Lower lobe of right lung (tissue), 2 donors: ENCODE data around the gene DEFB129. TPM values are rescaled to one million over a fixed set of nuclear protein-coding genes. Genes with fewer than 3 reads are reported as not detected.
"Not testable (repeated sequence)": the region's sequence is repeated elsewhere in the genome, so short reads cannot be mapped to it uniquely, and the experiment has no call there.

Experiments
- ATAC-seq, 2 donors: fragments of 200-7000 bp; cut with Tn5 transposase; one replicate each; pipeline ENCODE4 v1.9.1; 2020 to 2022; ENCODE audit warnings: mild to moderate bottlenecking in 2 of 2, moderate library complexity in 2 of 2
- DNase-seq: peaks from one replicate; pipeline ENCODE4 v3.0.0-alpha.2; 2020
- H3K27ac ChIP-seq: fragments of 200-600 bp; one replicate; pipeline ENCODE4 v1.8.0; 2022
- H3K27me3 ChIP-seq: fragments of 200-600 bp; one replicate; pipeline ENCODE4 v1.8.0; 2022; ENCODE audit warnings: low read depth
- H3K36me3 ChIP-seq: fragments of 200-600 bp; one replicate; pipeline ENCODE4 v1.8.0; 2022; ENCODE audit warnings: mild to moderate bottlenecking
- H3K4me1 ChIP-seq: fragments of 200-600 bp; one replicate; pipeline ENCODE4 v1.8.0; 2022
- H3K4me3 ChIP-seq: fragments of 200-600 bp; one replicate; pipeline ENCODE4 v1.8.0; 2022; ENCODE audit warnings: mild to moderate bottlenecking
- H3K9me3 ChIP-seq: fragments of 200-600 bp; one replicate; pipeline ENCODE4 v1.8.0; 2022
- CTCF ChIP-seq: fragments of 200-600 bp; IDR thresholded peaks from one replicate; pipeline ENCODE4 v1.8.0; 2022; ENCODE audit warnings: antibody characterized with exemption, mild to moderate bottlenecking
- intact Hi-C: fragments of 100-400 bp; cut with DNase I; formaldehyde crosslinking; loops from one replicate; pipeline ENCODE4 v1.11.0; 2022
- long read RNA-seq: library from polyadenylated mRNA; unstranded; transcript quantifications from one replicate; pipeline ENCODE4 v2.0.0, GENCODE V29; 2021
- total RNA-seq: library from RNA; stranded (reverse); fragmentation: NEBNext Ultra II Directional; extraction: Animal tissue kit (Norgen Biotek cat#: 25700); gene quantifications from one replicate; pipeline ENCODE4 v1.2.1, GENCODE V29; 2021
- donor health status: DM: no; HTN: yes; CAD: no; lungs with severe emphysema.

The DEFB129 gene
- not detected for total RNA-seq
- long read RNA-seq = 0 reads

- Histone ChIP-seq H3K4me1 (no peaks in the 10 kb centered on the region), H3K9me3 (no peaks in the 10 kb centered on the region), H3K27me3 (no peaks in the 10 kb centered on the region), H3K27ac (no peak within 1 kb of the TSS), H3K36me3 (no peaks in the 10 kb centered on the region), H3K4me3 (no peak within 1 kb of the TSS)
- ATAC-seq = no peak
- no peak for TF ChIP-seq CTCF
- intact Hi-C loops = no loop called here
- DNase-seq = no peak
Observed at GRCh38 chr20:226958-227357, at the start of gene DEFB129. TSS of gene DEFB129 (plus strand) at chr20:227258. CDS start at chr20:227289, 31 bp downstream.

- H3K4me1 ChIP-seq = no peaks in the 10 kb centered on the region
- H3K4me3 ChIP-seq = no peak overlapping the region
- H3K27me3 ChIP-seq = peaks cover 9% of the 10 kb centered on the region
- intact Hi-C loops = no loop called here
- ATAC-seq (no peak), DNase-seq (no peak)
- no peaks in the 10 kb centered on the region for H3K36me3 ChIP-seq
- no peak overlapping the region for H3K27ac ChIP-seq
- no peaks in the 10 kb centered on the region for H3K9me3 ChIP-seq
- TF ChIP-seq CTCF = no peak
Observed at GRCh38 chr20:184288-184687, 42.8 kb upstream of the DEFB129 start.

GRCh38 chr20:187733-188132 is 39.3 kb upstream of the DEFB129 start:
- H3K27ac ChIP-seq = no peak overlapping the region
- no peak for TF ChIP-seq CTCF
- ATAC-seq (no peak), DNase-seq (no peak)
- no peaks in the 10 kb centered on the region for H3K36me3 ChIP-seq
- H3K4me1 ChIP-seq = no peaks in the 10 kb centered on the region
- peaks cover 3% of the 10 kb centered on the region for H3K27me3 ChIP-seq
- intact Hi-C loops = no loop called here
- H3K9me3 ChIP-seq = no peaks in the 10 kb centered on the region
- H3K4me3 ChIP-seq = no peak overlapping the region

- Histone ChIP-seq H3K27ac (no peak within 1 kb of the TSS), H3K4me3 (no peak within 1 kb of the TSS), H3K9me3 (no peaks in the 10 kb centered on the region), H3K36me3 (no peaks in the 10 kb centered on the region), H3K4me1 (no peaks in the 10 kb centered on the region), H3K27me3 (peaks cover 3% of the 10 kb centered on the region)
- ATAC-seq (no peak), DNase-seq (no peak)
- intact Hi-C loops = no loop called here
- TF ChIP-seq CTCF = no peak
Observed at GRCh38 chr20:189611-190010, 37.4 kb upstream of the DEFB129 start, which contains the start of gene DEFB128. TSS of gene DEFB128 (minus strand) at chr20:189711. CDS start at chr20:189623, 88 bp downstream.

GRCh38 chr20:198225-198624 is 28.8 kb upstream of the DEFB129 start:
- Histone ChIP-seq H3K27ac (no peak overlapping the region), H3K9me3 (no peaks in the 10 kb centered on the region), H3K27me3 (no peaks in the 10 kb centered on the region), H3K4me3 (no peak overlapping the region), H3K4me1 (no peaks in the 10 kb centered on the region), H3K36me3 (no peaks in the 10 kb centered on the region)
- TF ChIP-seq CTCF = no peak
- intact Hi-C loops = no loop called here
- ATAC-seq = no peak
- no peak for DNase-seq

- Histone ChIP-seq H3K27me3 (no peaks in the 10 kb centered on the region), H3K36me3 (no peaks in the 10 kb centered on the region), H3K4me3 (no peak overlapping the region), H3K9me3 (no peaks in the 10 kb centered on the region), H3K27ac (no peak overlapping the region), H3K4me1 (no peaks in the 10 kb centered on the region)
- DNase-seq (no peak), ATAC-seq (no peak)
- TF ChIP-seq CTCF = no peak
- intact Hi-C loops = no loop called here
Observed at GRCh38 chr20:199996-200395, 27.1 kb upstream of the DEFB129 start.

- H3K9me3 ChIP-seq, H3K27me3 ChIP-seq, intact Hi-C loops, H3K27ac ChIP-seq, H3K4me3 ChIP-seq, ATAC-seq, H3K4me1 ChIP-seq, DNase-seq, H3K36me3 ChIP-seq: not testable (repeated sequence)
Observed at GRCh38 chr20:203630-204029, 23.4 kb upstream of the DEFB129 start.
